ENCODE results near the gene E2F3.

GRCh38 chr6:20386218-20386617 is 15.5 kb upstream of the E2F3 start:
- TF ChIP-seq EZH2 (IDR thresholded peaks at IDR 0.05; ENCODE audit: insufficient read depth, low read length): no peak
- TF ChIP-seq CTCF (IDR thresholded peaks at IDR 0.05; ENCODE audit: insufficient read depth, low read depth, low read length): no peak

All from astrocyte (in vitro differentiated cells and primary cell).